Activated T-cell treated with anti-CD3 and anti-CD28 coated beads, Interleukin-2, amount 50 U/mL, for 72 hours (primary cell): ENCODE results near the gene SLC28A3. TPM values are rescaled to one million over a fixed set of nuclear protein-coding genes. Genes with fewer than 3 reads are reported as not detected.

Experiments
- ATAC-seq, 2 donors: fragments of 150-1000 bp; cut with Tn5 transposase; replicated peaks in 1 of 2; 2 replicates each; pipeline ENCODE4 v1.10.0; 2021; ENCODE audit warnings: moderate library complexity in 2 of 2, mild to moderate bottlenecking in 1 of 2
- DNase-seq, 2 donors: peaks; one replicate each; pipeline ENCODE4 v3.0.0; 2021 to 2022; ENCODE audit warnings: mixed read lengths in 1 of 2
- H3K27ac Mint-ChIP-seq: one replicate; pipeline ENCODE4 v1.8.0; 2022; ENCODE audit warnings: mild to moderate bottlenecking, moderate library complexity, mixed read lengths
- H3K27me3 Mint-ChIP-seq: one replicate; pipeline ENCODE4 v1.8.0; 2022; ENCODE audit warnings: low read depth, mixed read lengths
- H3K36me3 Mint-ChIP-seq, 2 donors: one replicate each; pipeline ENCODE4 v1.8.0; 2022; ENCODE audit warnings: mixed read lengths in 2 of 2, mild to moderate bottlenecking in 1 of 2; ENCODE audit not compliant: insufficient read depth in 2 of 2
- H3K4me1 Mint-ChIP-seq: one replicate; pipeline ENCODE4 v1.8.0; 2022; ENCODE audit warnings: low read depth, mixed read lengths
- H3K4me3 Mint-ChIP-seq, 2 donors: one replicate each; pipeline ENCODE4 v1.8.0; 2022; ENCODE audit warnings: mild to moderate bottlenecking in 2 of 2, mixed read lengths in 2 of 2, moderate library complexity in 2 of 2
- H3K9me3 Mint-ChIP-seq, 2 donors: one replicate each; pipeline ENCODE4 v1.8.0; 2022; ENCODE audit warnings: mixed read lengths in 2 of 2
- total RNA-seq, 2 donors: library from RNA; stranded (reverse); gene quantifications; one replicate each; pipeline ENCODE4 v1.2.3, GENCODE V29; 2022

The SLC28A3 gene
- total RNA-seq, 2 donors from 2014 or later: 1.5 to 1.7 TPM

GRCh38 chr9:84241817-84242373 lies 98.7 kb downstream of the SLC28A3 start:
- H3K4me1 Mint-ChIP-seq: no peaks in the 10 kb centered on the region
- H3K4me3 Mint-ChIP-seq: no peak overlapping the region
- peaks cover 28% of the 10 kb centered on the region for H3K27me3 Mint-ChIP-seq
- H3K9me3 Mint-ChIP-seq: peaks cover 0 to 5% of the 10 kb centered on the region in 2 donors
- DNase-seq: no peak
- no peak for ATAC-seq
- no peak overlapping the region for H3K27ac Mint-ChIP-seq
- peaks cover 0 to 2% of the 10 kb centered on the region in 2 donors for H3K36me3 Mint-ChIP-seq

DNA sequence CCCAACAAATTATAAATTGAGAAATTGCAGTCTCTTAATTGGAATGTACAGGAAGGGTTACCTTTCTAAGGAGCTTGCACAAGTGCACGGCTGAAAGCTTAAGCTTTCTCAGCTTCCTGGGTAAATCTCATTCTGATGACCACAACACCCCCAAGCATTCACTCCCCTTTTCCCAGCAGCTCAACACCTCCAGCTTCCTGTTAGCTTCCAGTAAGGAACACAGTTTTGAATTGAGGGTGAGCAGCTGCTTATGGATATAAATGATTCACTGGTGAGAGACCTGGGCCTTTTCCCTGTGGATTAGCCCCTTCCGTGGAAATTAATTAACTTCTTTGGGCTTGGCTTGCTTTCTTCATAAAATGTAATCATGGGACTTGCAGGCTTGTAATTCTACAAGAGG lies 101.2 kb downstream of the SLC28A3 start:
- Mint-ChIP-seq H3K36me3 (peaks cover 0 to 3% of the 10 kb centered on the region in 2 donors), H3K4me1 (no peaks in the 10 kb centered on the region), H3K4me3 (no peak overlapping the region), H3K27ac (no peak overlapping the region), H3K27me3 (peaks cover 28% of the 10 kb centered on the region), H3K9me3 (peaks cover 0 to 7% of the 10 kb centered on the region in 2 donors)
- ATAC-seq: no peak
- no peak for DNase-seq

- H3K4me1 Mint-ChIP-seq: no peaks in the 10 kb centered on the region
- no peak overlapping the region for H3K27ac Mint-ChIP-seq
- no peak overlapping the region for H3K4me3 Mint-ChIP-seq
- ATAC-seq (no peak), DNase-seq (no peak)
- H3K9me3 Mint-ChIP-seq: peaks cover 0 to 7% of the 10 kb centered on the region in 2 donors
- H3K36me3 Mint-ChIP-seq: peaks cover 0 to 3% of the 10 kb centered on the region in 2 donors
- H3K27me3 Mint-ChIP-seq: peaks cover 25% of the 10 kb centered on the region
Measured at GRCh38 chr9:84238652-84239051, 101.9 kb downstream of the SLC28A3 start.

DNA sequence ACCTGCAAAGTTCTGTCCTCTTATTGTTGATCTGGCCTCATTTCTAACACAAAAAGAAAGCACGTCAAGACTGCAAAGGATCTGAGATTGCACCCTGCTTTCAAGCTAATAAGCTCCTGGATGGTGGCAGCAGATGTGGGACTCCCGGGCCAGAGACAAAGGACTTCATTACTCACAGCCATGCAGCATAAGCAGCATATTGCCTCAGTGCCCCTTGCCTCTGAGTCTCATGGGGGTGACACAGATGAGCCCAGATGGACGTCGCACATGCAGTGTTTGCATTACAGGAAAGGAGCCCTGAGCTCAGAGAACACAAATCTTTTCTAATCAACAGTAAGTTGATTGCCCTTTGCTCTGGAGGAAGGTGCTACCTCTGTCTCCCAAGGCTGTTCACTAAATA lies 105.0 kb downstream of the SLC28A3 start:
- Mint-ChIP-seq H3K27ac (no peak overlapping the region), H3K36me3 (peaks cover 0 to 3% of the 10 kb centered on the region in 2 donors), H3K4me1 (no peaks in the 10 kb centered on the region), H3K9me3 (peaks cover 0 to 7% of the 10 kb centered on the region in 2 donors), H3K27me3 (peaks cover 26% of the 10 kb centered on the region), H3K4me3 (no peak overlapping the region)
- DNase-seq: no peak
- ATAC-seq: no peak

DNA sequence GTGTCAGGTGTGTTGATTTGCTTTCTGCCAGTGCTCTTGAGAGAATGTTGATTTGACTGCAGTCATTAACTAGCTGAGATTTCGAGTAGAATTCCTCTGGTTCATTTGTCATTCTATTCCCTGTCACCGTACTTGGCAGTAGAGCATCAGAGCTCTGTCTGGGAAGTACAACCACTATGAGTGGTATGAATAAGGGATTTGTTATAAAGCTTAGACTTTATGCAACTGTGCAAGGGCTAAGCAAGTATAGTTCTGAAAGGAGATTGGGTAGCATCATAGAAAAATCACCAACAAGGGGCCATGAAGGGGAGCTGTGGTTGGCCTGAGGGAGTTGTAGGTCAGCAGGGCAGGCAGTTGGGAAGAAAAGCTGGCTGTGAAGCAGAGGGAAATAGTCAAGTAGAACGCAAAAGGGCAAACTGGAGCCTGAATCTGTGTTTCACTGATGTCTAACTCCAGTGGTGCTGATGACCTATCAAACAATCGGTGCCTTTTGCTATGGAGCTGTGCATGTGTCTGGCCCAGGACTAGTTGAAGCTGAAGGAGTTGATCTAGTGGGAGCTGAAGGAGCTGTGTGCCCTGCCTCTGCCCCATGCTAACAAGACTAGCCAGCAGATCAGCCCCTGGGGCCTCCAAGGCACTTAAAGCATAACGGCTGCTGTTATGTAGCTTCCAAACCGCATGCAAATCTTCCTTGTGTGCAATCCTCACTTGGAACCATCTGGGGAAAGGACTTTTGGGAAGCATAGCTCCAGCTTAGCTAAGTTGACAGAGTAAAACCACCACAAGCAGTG lies 110.0 kb downstream of the SLC28A3 start:
- Mint-ChIP-seq H3K4me1 (no peaks in the 10 kb centered on the region), H3K36me3 (no peaks in the 10 kb centered on the region)
- no peak for DNase-seq

GRCh38 chr9:84229191-84229590 lies 111.4 kb downstream of the SLC28A3 start:
- DNase-seq: no peak
- H3K27ac Mint-ChIP-seq: no peak overlapping the region
- H3K9me3 Mint-ChIP-seq: no peaks in the 10 kb centered on the region
- H3K4me3 Mint-ChIP-seq: no peak overlapping the region
- peaks cover 12% of the 10 kb centered on the region for H3K27me3 Mint-ChIP-seq
- H3K4me1 Mint-ChIP-seq: no peaks in the 10 kb centered on the region
- no peak for ATAC-seq
- no peaks in the 10 kb centered on the region for H3K36me3 Mint-ChIP-seq

More for the DNA sequence above, 110.0 kb downstream of the SLC28A3 start:
- H3K4me3 Mint-ChIP-seq: no peak overlapping the region
- no peak for ATAC-seq
- H3K27me3 Mint-ChIP-seq: peaks cover 12% of the 10 kb centered on the region
- no peaks in the 10 kb centered on the region for H3K9me3 Mint-ChIP-seq
- H3K27ac Mint-ChIP-seq: no peak overlapping the region

- DNase-seq (no peak), ATAC-seq (no peak)
- Mint-ChIP-seq H3K36me3 (no peaks in the 10 kb centered on the region), H3K27ac (no peak overlapping the region), H3K4me3 (no peak overlapping the region), H3K27me3 (peaks cover 13% of the 10 kb centered on the region), H3K9me3 (no peaks in the 10 kb centered on the region), H3K4me1 (no peaks in the 10 kb centered on the region)
Measured at GRCh38 chr9:84228130-84228720, 112.3 kb downstream of the SLC28A3 start.

DNA sequence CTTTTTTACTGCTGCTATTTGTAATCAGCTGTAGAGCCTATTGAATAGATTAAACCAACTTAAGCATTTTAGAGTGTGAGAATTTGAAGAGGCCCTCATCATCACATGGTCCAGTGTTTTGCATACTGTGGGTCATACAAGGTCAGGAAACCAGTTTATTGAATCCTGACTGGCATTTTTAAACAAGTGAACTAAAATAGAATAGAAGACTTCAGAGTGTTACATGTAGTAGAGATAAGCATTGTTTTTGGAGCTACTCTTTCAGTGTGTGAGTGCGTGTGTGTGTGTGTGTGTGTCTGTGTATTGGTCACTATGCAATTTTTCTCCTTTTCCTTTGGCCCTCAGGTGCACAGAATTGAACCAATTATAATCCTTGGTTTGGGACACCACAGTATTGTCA lies 114.4 kb downstream of the SLC28A3 start:
- no peaks in the 10 kb centered on the region for H3K4me1 Mint-ChIP-seq
- no peak for DNase-seq
- H3K9me3 Mint-ChIP-seq: peaks cover 1 to 4% of the 10 kb centered on the region in 2 donors
- no peak for ATAC-seq
- H3K36me3 Mint-ChIP-seq: peaks cover 0 to 2% of the 10 kb centered on the region in 2 donors
- H3K27ac Mint-ChIP-seq: no peak overlapping the region
- peaks cover 5% of the 10 kb centered on the region for H3K27me3 Mint-ChIP-seq
- no peak overlapping the region for H3K4me3 Mint-ChIP-seq
